Endothelial cell of umbilical vein (primary cell): ENCODE results near the gene NAMPT. TPM values are rescaled to one million over a fixed set of nuclear protein-coding genes. Genes with fewer than 3 reads are reported as not detected.

Experiments used
- BruUV-seq: library from RNA; stranded (reverse); fragments of 400-500 nt; replicated peaks from 2 replicates; lab custom pipeline; 2021; lab: Mats Ljungman, UMichigan
- CTCF ChIA-PET: fragments of 300-600, 350-600 bp; sonication (Branson Sonifier 250); formaldehyde crosslinking; loops from one replicate; lab custom pipeline; 2021; ENCODE audit warnings: antibody characterized with exemption, inconsistent platforms; lab: Charles Lee
- POLR2A ChIA-PET: fragments of 300-600, 350-600 bp; sonication (Branson Sonifier 250); formaldehyde crosslinking; loops from one replicate; lab custom pipeline; 2021; ENCODE audit warnings: antibody characterized with exemption, inconsistent platforms; lab: Charles Lee
- DNase-seq: peaks from one replicate; pipeline ENCODE4 v3.0.0-alpha.2; 2011; ENCODE audit warnings: low read depth, low spot score
- FAIRE-seq: peaks from 2 replicates; lab custom pipeline; 2011; peaks lifted over from hg19 to GRCh38; lab: Jason Lieb, UNC
- H2AFZ ChIP-seq: 2 replicates; pipeline ENCODE4 v1.6.0; 2012; ENCODE audit warnings: low read depth, low read length, control low read depth, inconsistent platforms
- H3K27ac ChIP-seq: 2 replicates; pipeline ENCODE4 v1.5.1; 2011; ENCODE audit warnings: low read depth, mild to moderate bottlenecking, control low read depth, low read length, moderate library complexity; ENCODE audit not compliant: insufficient read depth
- H3K27me3 ChIP-seq, 2 experiments: 2 replicates each; pipeline versions ENCODE4 v1.6.0 to v1.6.1; 2011; ENCODE audit warnings: low read length in 2 of 2, mixed read lengths in 1 of 2; ENCODE audit not compliant: control insufficient read depth in 2 of 2, insufficient read depth in 2 of 2
- H3K36me3 ChIP-seq, 2 experiments: 2 replicates in 1 of 2; 3 replicates in 1 of 2; pipeline ENCODE4 v1.5.1; 2011; ENCODE audit warnings: low read length in 2 of 2, mild to moderate bottlenecking in 1 of 2, moderate library complexity in 1 of 2; ENCODE audit not compliant: control insufficient read depth in 2 of 2, insufficient read depth in 2 of 2; ENCODE audit errors: extremely low read depth in 1 of 2
- H3K4me1 ChIP-seq: 3 replicates; pipeline ENCODE4 v1.5.1; 2011; ENCODE audit warnings: mild to moderate bottlenecking, low read length; ENCODE audit not compliant: control insufficient read depth, insufficient read depth; ENCODE audit errors: extremely low read depth
- H3K4me2 ChIP-seq: 2 replicates; pipeline ENCODE4 v1.6.1; 2011; ENCODE audit warnings: low read length, control low read depth, mixed read lengths; ENCODE audit not compliant: insufficient read depth
- H3K4me3 ChIP-seq, 3 experiments: fragments of 200-600 bp in 1 of 3; sonication (generic), shearing (Covaris generic) in 1 of 3; replicated peaks in 1 of 3; 2 replicates each; pipeline ENCODE4 v1.5.1; 2011 to 2016; ENCODE audit warnings: control low read depth in 3 of 3, low read length in 3 of 3, mild to moderate bottlenecking in 2 of 3, inconsistent platforms in 1 of 3, low read depth in 1 of 3, moderate library complexity in 1 of 3; ENCODE audit not compliant: insufficient read depth in 1 of 3
- H3K79me2 ChIP-seq: 2 replicates; pipeline ENCODE4 v1.6.0; 2012; ENCODE audit warnings: low read length, inconsistent platforms; ENCODE audit not compliant: control insufficient read depth, insufficient read depth
- H3K9ac ChIP-seq: replicated peaks from 2 replicates; pipeline ENCODE3; 2011; ENCODE audit warnings: low read length, control low read depth; ENCODE audit not compliant: insufficient read depth; ENCODE audit errors: extremely low read depth
- H3K9me1 ChIP-seq: replicated peaks from 3 replicates; pipeline ENCODE4 v1.6.0; 2011; ENCODE audit warnings: mild to moderate bottlenecking, low read length; ENCODE audit not compliant: control insufficient read depth, insufficient read depth; ENCODE audit errors: extremely low read depth
- H3K9me3 ChIP-seq: replicated peaks from 2 replicates; pipeline ENCODE4 v1.5.1; 2012; ENCODE audit warnings: low read length, inconsistent platforms; ENCODE audit not compliant: control insufficient read depth, insufficient read depth
- H4K20me1 ChIP-seq: replicated peaks from 2 replicates; pipeline ENCODE3; 2011; ENCODE audit warnings: mild to moderate bottlenecking, low read length; ENCODE audit not compliant: control insufficient read depth, insufficient read depth; ENCODE audit errors: extremely low read depth
- EZH2 ChIP-seq: IDR thresholded peaks from 2 replicates; pipeline ENCODE4 v1.6.1; 2012; ENCODE audit warnings: borderline replicate concordance, low read depth, mild to moderate bottlenecking, moderate library complexity, low read length, inconsistent platforms; ENCODE audit not compliant: severe bottlenecking
- FOS ChIP-seq: IDR thresholded peaks from 2 replicates; pipeline ENCODE4 v1.6.1; 2011; ENCODE audit warnings: mild to moderate bottlenecking, low read length, moderate library complexity, borderline replicate concordance; ENCODE audit not compliant: insufficient read depth
- GATA2 ChIP-seq: IDR thresholded peaks from 2 replicates; pipeline ENCODE4 v1.7.0; 2011; ENCODE audit warnings: low read depth, mild to moderate bottlenecking, moderate library complexity, mixed read lengths, low read length; ENCODE audit not compliant: insufficient read length, insufficient read depth
- JUN ChIP-seq: IDR thresholded peaks from 2 replicates; pipeline ENCODE4 v1.6.1; 2011; ENCODE audit warnings: borderline replicate concordance, low read depth; ENCODE audit not compliant: insufficient read length, insufficient read depth
- MYC ChIP-seq: IDR thresholded peaks from one replicate; pipeline ENCODE4 v1.6.1; 2011; ENCODE audit warnings: mild to moderate bottlenecking, low read depth, low read length
- POLR2A ChIP-seq: IDR thresholded peaks from 2 replicates; pipeline ENCODE4 v1.6.1; 2012; ENCODE audit warnings: low read depth, mild to moderate bottlenecking, control low read depth, low read length
- POLR2AphosphoS5 ChIP-seq: IDR thresholded peaks from 2 replicates; pipeline ENCODE4 v1.6.1; 2012; ENCODE audit warnings: low read depth, mild to moderate bottlenecking, control low read depth, low read length, moderate library complexity; ENCODE audit not compliant: insufficient read depth
- dilution Hi-C: fragments of 300-500 bp; cut with MboI; formaldehyde crosslinking; loops from one replicate; pipeline ENCODE4 v1.15.0; 2019; ENCODE audit warnings: low sequenced_read_pairs; ENCODE audit not compliant: extremely low pct_ligation_motif_present
- intact Hi-C: fragments of 100-400 bp; cut with micrococcal nuclease; formaldehyde crosslinking; loops from one replicate; pipeline ENCODE4 v1.10.0; 2022
- polyA plus RNA-seq, 4 experiments: library from polyadenylated mRNA; depleted of rRNA in 3 of 4; stranded (reverse) in 3 of 4; unstranded in 1 of 4; fragments of >200 nt; gene quantifications; 2 replicates each; pipeline versions ENCODE4 v1.2.1 to v1.2.3, GENCODE V29; 2011 to 2012; ENCODE audit warnings: missing spikeins in 1 of 4
- total RNA-seq: library from RNA; stranded (reverse); gene quantifications from 2 replicates; pipeline ENCODE4 v1.2.3, GENCODE V29; 2021
- TF ChIP-seq, protein P1 (sequence below), 2 donors: IDR thresholded peaks; 1 replicate in 1 of 2; 2 replicates in 1 of 2; pipeline ENCODE4 v1.5.1; 2011; ENCODE audit warnings: low read length in 2 of 2, mild to moderate bottlenecking in 2 of 2, moderate library complexity in 2 of 2, control low read depth in 1 of 2, inconsistent platforms in 1 of 2, low read depth in 1 of 2; ENCODE audit not compliant: insufficient read depth in 1 of 2; ENCODE audit errors: extremely low read depth in 1 of 2
- TF ChIP-seq, protein P2 (sequence below): IDR thresholded peaks from 2 replicates; pipeline ENCODE4 v1.6.1; 2011; ENCODE audit not compliant: insufficient read depth, insufficient read length

NAMPT gene
- total and polyA plus RNA-seq, 2 donors (not counting 3 experiments of a cell fraction or from before 2014, with no cell fraction given) = 17.5 to 133 TPM

DNA sequence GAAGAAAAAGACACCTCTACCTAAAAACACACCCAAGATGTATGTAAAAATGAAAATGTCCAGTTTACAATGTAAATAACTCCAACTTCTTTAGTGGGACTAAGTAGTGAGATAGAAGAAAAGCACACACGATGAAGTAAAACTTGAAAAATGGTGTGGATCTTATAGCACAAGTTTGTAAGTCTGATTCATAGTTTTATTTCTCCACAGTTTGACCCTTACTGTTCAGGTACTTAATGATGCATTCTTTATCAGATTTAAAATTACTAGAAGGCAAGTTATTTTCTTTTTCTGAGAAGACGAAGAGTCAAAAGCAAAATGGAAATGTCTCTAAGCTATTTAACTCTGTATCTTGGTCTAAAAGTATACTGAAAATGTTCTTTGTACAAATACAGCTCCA is 6.1 kb downstream of the NAMPT start:
- Histone ChIP-seq H3K9me1 (no peaks in the 10 kb centered on the region), H3K36me3 (peaks cover 9 to 14% of the 10 kb centered on the region in 2 experiments), H3K27me3 (no peaks in the 10 kb centered on the region), H3K27ac (no peak overlapping the region), H2AFZ (no peak overlapping the region), H3K4me1 (peaks cover 38% of the 10 kb centered on the region), H3K4me2 (peak overlapping the region; percentile 16), H3K9ac (no peak overlapping the region), H3K9me3 (no peaks in the 10 kb centered on the region), H3K79me2 (peaks cover 90% of the 10 kb centered on the region), H3K4me3 (no peak overlapping the region), H4K20me1 (peaks cover 9% of the 10 kb centered on the region)
- no peak for DNase-seq
- POLR2A ChIA-PET = interaction anchor here (1.4 kb wide), 1 partner anchor 62 kb away, joined by 3 read pairs; no protein-coding TSS in a partner anchor
- TF ChIP-seq MYC (no peak), JUN (no peak), POLR2A (no peak), GATA2 (no peak), FOS (no peak), EZH2 (no peak), POLR2AphosphoS5 (no peak)
- TF ChIP-seq, protein P1, sequence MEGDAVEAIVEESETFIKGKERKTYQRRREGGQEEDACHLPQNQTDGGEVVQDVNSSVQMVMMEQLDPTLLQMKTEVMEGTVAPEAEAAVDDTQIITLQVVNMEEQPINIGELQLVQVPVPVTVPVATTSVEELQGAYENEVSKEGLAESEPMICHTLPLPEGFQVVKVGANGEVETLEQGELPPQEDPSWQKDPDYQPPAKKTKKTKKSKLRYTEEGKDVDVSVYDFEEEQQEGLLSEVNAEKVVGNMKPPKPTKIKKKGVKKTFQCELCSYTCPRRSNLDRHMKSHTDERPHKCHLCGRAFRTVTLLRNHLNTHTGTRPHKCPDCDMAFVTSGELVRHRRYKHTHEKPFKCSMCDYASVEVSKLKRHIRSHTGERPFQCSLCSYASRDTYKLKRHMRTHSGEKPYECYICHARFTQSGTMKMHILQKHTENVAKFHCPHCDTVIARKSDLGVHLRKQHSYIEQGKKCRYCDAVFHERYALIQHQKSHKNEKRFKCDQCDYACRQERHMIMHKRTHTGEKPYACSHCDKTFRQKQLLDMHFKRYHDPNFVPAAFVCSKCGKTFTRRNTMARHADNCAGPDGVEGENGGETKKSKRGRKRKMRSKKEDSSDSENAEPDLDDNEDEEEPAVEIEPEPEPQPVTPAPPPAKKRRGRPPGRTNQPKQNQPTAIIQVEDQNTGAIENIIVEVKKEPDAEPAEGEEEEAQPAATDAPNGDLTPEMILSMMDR (IDR thresholded peaks at IDR 0.05; ENCODE audit: extremely low read depth in 1 of 2, insufficient read depth in 1 of 2, low read depth in 1 of 2, low read length in 2 of 2) = no peak
- TF ChIP-seq, protein P2, sequence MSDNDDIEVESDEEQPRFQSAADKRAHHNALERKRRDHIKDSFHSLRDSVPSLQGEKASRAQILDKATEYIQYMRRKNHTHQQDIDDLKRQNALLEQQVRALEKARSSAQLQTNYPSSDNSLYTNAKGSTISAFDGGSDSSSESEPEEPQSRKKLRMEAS = no peak
- intact Hi-C loops (no loop called here), dilution Hi-C loops (no loop called here)
- BruUV-seq = no TSS peak
- FAIRE-seq = no peak
- CTCF ChIA-PET = interaction anchor here (0.8 to 3.3 kb wide), 10 partner anchors 9 to 459 kb away, joined by 3 to 38 read pairs (median 4); no protein-coding TSS in a partner anchor
